ENCODE data around the gene HPCAL1.
"Not testable (repeated sequence)": the region's sequence is repeated elsewhere in the genome, so short reads cannot be mapped to it uniquely, and the experiment has no call there.

Gene HPCAL1

GRCh38 chr2:10428355-10428754 lies 125.7 kb downstream of the HPCAL1 start:
- DNase-seq: no peak

GRCh38 chr2:10428924-10429323 lies 126.2 kb downstream of the HPCAL1 start:
- DNase-seq: no peak

GRCh38 chr2:10430886-10431622 lies 128.3 kb downstream of the HPCAL1 start:
- DNase-seq: no peak

GRCh38 chr2:10431797-10432196 lies 129.1 kb downstream of the HPCAL1 start:
- DNase-seq: peak in 1 of 3 donors; percentile 25

- peak; percentile 44 to 68 (median 48) for DNase-seq
Measured at GRCh38 chr2:10432311-10433181, 129.8 kb downstream of the HPCAL1 start.

GRCh38 chr2:10433264-10433946 lies 130.7 kb downstream of the HPCAL1 start:
- DNase-seq: no peak

- DNase-seq: no peak
Measured at GRCh38 chr2:10433947-10434885, 131.5 kb downstream of the HPCAL1 start.

GRCh38 chr2:10434886-10435819 lies 132.4 kb downstream of the HPCAL1 start:
- DNase-seq: peak; percentile 74 to 91 (median 86)

GRCh38 chr2:10435820-10436204 lies 133.1 kb downstream of the HPCAL1 start:
- no peak for DNase-seq

GRCh38 chr2:10436583-10437110 lies 133.9 kb downstream of the HPCAL1 start:
- no peak for DNase-seq

GRCh38 chr2:10437806-10438205 lies 135.1 kb downstream of the HPCAL1 start:
- no peak for DNase-seq

- DNase-seq: no peak
Measured at GRCh38 chr2:10438688-10439087, 136.0 kb downstream of the HPCAL1 start.

- no peak for DNase-seq
Measured at GRCh38 chr2:10439185-10439879, 136.6 kb downstream of the HPCAL1 start.

GRCh38 chr2:10439971-10440370 lies 137.3 kb downstream of the HPCAL1 start:
- no peak for DNase-seq

GRCh38 chr2:10440736-10441135 lies 138.0 kb downstream of the HPCAL1 start:
- DNase-seq: no peak

GRCh38 chr2:10441948-10442347 lies 139.2 kb downstream of the HPCAL1 start:
- peak; percentile 17 to 39 (median 24) for DNase-seq

GRCh38 chr2:10442469-10443126 lies 139.9 kb downstream of the HPCAL1 start:
- not testable (repeated sequence) for DNase-seq

- DNase-seq: no peak
Measured at GRCh38 chr2:10444463-10444862, 141.8 kb downstream of the HPCAL1 start.

GRCh38 chr2:10446631-10447030 lies 143.9 kb downstream of the HPCAL1 start:
- DNase-seq: no peak

Data from suppressor macrophage treated with lipopolysaccharide for 1 hour (primary cell).